HG03159 (cell line): ENCODE results near the gene SPAG16.

Experiments
- ATAC-seq: cut with Tn5 transposase; IDR thresholded peaks from one replicate; pipeline ENCODE4 v1.9.1; 2021; ENCODE audit warnings: mild to moderate bottlenecking, moderate library complexity; ENCODE audit not compliant: unreplicated experiment

The SPAG16 gene

GRCh38 chr2:213787869-213788268 lies 503.6 kb downstream of the SPAG16 start:
- ATAC-seq, result peak; percentile 84

DNA sequence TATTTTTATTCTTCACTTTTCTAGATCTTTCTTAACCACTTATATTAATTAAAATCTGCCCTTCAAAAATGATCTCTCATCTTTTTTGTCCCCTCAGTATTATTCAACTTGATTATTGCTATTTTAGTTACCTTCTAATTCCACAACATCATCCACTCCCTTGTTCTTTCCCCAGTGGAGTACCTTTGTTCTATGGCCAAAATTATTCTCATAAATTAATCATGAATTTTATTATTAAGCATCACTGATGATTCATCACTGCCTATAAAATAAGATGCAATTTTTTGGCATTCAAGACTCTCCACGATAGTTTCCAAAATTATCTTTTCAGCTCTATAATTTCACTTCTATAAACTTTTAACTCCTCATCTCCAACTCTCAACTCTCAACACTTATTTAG lies 505.7 kb downstream of the SPAG16 start:
- no peak for ATAC-seq

- ATAC-seq, result no peak
Measured at GRCh38 chr2:213792045-213792444, 507.8 kb downstream of the SPAG16 start.

- ATAC-seq, result no peak
Measured at GRCh38 chr2:213806125-213806726, 522.0 kb downstream of the SPAG16 start.

- no peak for ATAC-seq
Measured at GRCh38 chr2:213816583-213816982, 532.3 kb downstream of the SPAG16 start.

DNA sequence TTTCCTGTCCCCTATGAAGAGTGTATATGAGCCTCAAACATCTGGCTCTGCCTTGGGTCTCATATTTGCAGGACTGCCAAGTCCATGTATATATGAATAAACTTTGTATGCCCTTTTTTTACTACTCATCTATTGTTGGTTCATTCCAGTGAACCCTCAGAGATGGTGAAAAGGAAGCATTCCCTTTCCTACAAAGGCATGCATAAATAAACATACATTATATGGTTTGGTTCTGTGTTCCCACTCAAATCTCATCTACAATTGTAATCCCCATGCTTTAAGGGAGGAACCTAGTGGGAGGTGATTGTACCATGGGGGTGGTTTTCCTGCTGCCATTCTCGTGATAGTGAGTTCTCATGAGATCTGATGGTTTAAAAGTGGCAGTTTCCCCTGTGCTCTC lies 534.2 kb downstream of the SPAG16 start:
- ATAC-seq, result no peak

DNA sequence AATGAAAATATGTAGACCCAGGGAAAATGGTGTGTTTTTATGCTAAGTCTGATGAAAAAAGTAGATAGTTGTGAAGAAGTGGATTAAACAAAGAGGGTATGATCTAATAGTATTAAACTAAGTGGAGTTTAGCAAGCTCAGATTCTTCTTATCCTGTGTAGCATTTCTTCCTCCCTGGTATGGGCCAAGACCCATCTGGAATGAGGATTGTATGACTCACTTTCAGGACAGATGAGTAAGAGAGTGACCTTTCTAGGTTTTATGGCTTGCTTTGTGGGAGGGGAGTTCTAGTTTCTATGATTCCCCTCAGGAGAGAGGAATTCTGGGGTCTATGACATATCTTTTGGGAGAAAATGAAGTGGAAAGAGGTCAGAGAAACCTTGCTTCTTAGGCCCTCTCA lies 550.1 kb downstream of the SPAG16 start:
- no peak for ATAC-seq

DNA sequence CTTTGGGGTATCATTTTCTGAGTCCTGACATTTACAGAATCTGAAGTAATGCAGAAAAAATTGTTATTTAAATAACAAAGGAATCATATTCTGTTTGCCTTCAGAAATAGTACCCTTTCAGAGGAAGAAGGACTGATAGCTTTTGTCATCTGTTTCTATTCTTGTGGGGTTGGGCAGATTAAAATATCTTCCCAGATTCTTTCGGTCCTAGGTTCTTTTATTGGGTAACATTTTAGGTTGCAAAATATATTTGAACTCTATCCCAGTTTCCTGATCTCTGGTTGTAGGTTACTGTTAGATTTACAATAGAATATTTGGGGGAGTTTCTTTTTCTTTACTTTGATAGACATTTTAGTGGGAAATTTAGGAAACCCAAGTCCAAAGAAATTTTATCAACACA lies 550.5 kb downstream of the SPAG16 start:
- no peak for ATAC-seq

GRCh38 chr2:213846856-213847255 lies 562.6 kb downstream of the SPAG16 start:
- no peak for ATAC-seq

DNA sequence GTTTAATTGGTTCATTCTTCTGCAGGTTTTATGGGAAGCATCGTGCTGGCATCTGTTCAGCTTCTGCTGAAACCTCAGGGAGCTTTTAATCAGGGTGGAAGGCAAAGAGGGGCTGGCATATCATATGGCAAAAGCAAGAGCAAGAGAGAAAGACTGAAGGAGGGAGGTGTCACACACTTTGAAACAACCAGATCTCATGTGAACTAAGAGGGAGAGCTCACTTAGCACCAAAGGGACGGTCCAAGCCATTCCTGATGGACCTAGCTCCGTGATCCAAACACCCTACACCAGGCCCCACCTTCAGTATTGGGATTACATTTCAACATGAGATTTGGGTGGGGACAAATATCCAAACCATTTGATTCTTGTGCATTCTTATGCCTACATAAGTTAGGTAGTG lies 563.1 kb downstream of the SPAG16 start:
- no peak for ATAC-seq

- no peak for ATAC-seq
Measured at GRCh38 chr2:213848631-213849030, 564.4 kb downstream of the SPAG16 start.

DNA sequence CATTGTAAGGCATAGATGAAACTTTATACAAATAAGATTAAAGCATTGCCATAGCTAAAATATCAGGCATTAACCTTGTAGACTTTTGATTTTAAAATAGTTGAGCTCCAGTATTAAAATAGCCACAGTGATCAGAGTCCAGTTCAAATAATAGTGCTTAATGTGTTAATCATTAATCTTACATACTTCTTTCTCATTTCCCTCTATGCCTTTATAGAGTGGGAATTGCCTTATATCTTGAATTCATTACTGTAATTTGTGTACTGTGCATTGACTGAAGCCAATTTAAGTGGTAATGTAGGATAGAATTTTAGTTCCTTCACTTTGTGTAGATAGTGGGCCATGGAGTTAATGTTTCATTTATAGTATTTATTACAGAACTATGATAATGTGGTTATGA lies 577.4 kb downstream of the SPAG16 start:
- ATAC-seq, result no peak

DNA sequence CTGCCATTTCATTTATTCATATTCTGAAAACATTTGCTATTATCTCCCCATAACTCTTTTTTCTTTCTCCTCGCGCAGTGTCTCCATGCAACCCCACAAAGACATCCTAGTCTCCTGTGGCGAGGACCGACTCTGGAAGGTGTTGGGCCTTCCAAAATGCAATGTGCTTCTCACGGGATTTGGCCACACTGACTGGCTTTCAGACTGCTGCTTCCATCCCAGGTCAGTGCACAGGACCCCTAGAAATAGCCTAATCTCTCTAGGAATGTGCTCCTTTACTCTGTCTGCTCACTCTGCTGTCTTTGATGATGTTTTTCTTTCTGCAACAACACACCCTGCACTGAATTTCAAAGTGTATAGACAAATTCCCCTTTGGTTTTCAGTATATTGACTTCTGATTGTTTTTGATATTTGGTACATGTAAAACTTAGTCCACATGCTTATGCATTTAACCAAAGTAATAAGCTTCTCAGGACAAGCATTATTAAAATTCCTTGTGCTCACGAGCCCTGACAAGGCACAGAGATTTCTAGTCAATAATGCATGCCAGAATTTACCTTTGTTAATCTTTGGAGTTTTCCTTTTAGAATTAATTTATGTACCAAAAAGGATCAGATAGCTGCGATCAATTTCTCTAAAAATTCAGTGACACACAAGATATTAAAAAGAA lies 578.3 kb downstream of the SPAG16 start:
- ATAC-seq, result no peak

- no peak for ATAC-seq
Measured at GRCh38 chr2:213863541-213863940, 579.3 kb downstream of the SPAG16 start.

- no peak for ATAC-seq
Measured at GRCh38 chr2:213868526-213868925, 584.3 kb downstream of the SPAG16 start.

DNA sequence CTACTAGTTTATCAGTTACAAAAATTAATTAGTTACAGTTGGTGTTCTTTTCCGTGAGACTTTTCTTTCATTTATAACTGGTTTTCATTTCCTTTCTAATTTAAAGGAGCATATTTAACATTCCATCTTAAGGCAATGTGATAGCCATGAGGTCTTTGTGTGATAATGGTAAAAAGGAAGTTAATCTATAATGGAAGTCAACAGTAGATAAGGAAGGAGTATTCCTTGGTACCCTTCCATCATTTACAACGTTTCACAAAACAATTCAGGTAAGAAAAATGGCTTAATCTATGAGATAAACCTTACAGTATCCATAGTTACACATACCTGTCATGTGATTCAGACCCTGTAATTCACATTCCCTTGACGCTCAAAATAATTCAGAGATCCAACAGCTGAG lies 601.2 kb downstream of the SPAG16 start:
- no peak for ATAC-seq

- ATAC-seq, result no peak
Measured at GRCh38 chr2:213914510-213914909, 630.2 kb downstream of the SPAG16 start.

GRCh38 chr2:213920014-213920413 lies 635.8 kb downstream of the SPAG16 start:
- ATAC-seq, result no peak

DNA sequence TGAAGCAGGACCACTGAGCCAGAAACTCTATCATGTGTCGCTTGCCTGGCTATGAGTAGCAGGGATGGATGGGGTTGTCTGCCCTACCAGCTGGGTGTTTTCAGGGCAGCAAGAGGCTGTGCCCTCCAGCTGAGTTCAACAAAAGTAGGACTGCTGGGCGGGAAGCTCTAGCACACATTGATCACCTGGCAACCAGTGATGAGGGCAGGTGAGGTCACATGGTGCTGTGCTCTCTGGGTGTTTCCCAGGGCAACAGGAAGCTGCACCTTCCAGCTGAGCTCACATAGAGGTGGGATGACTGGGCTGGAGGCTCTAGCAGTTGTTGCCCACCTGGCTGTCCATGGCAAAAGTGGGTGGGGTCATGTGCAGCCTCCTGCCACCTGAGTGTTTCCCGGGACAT lies 639.3 kb downstream of the SPAG16 start:
- ATAC-seq, result no peak

DNA sequence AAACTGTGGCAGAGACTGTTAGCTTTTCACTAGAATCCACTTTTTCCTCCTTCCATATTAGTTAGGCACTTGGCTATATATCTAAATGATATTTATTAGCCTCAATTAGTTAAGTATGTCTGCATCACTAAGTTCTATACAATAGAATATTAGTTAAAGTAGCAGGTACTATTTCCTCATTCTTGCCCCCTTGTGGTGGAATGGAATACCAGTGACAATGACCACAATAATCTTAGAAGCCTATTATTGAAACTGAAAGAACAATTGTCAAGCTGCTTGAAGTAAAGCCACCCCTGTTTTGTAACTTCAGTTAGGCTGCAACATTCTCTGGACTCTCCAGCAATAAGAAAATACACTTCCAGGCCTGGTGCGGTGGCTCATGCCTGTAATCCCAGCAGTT lies 650.3 kb downstream of the SPAG16 start:
- ATAC-seq, result peak; percentile 100

GRCh38 chr2:213958086-213958485 lies 673.8 kb downstream of the SPAG16 start:
- ATAC-seq, result no peak

DNA sequence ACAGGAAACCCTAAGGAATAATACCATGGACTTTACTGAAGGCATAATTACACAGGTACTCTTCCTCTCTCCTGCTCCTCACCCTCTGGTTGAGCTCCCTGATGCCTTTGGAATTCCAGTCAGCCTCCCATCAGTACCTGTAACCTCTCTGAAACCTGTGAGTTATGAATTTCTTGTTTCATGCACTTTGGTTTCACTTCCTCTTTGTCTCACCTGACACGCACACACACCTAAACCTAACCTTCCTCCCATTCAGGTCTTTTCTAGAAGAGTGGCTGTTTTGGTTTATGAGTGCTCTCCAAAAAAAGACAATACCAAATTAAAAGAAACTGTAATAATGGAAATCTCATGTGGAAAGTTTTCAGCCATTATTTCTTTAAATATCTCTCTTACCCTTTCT lies 675.3 kb downstream of the SPAG16 start:
- ATAC-seq, result peak; percentile 73

DNA sequence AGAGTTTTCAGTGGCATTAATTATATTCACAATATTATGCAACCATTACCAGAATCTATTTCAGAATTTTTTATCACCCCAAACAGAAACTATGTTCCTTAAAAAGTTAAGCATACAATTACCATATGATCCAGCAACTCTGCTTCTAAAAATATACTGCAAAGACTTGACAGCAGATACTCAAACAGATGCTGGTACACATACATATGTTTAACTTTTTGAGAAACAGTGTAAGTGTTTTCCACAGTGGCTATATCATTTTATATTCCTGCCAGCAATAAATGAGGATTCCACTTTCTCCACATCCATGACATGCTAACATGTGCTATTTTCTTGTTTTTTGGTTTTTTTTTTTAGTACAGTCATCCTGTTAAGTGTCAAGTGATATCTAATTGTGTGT lies 687.3 kb downstream of the SPAG16 start:
- no peak for ATAC-seq
